H9 (cell line): Measurements from ENCODE around the gene ANHX. TPM values are rescaled to one million over a fixed set of nuclear protein-coding genes. Genes with fewer than 3 reads are reported as not detected.

Experiments used
- DNase-seq: peaks from one replicate; pipeline ENCODE4 v3.0.0-alpha.2; 2017
- H2AFZ ChIP-seq: one replicate; pipeline ENCODE4 v1.6.1; 2013; ENCODE audit warnings: mild to moderate bottlenecking, low read length, control low read depth, moderate library complexity
- H2AK5ac ChIP-seq: 2 replicates; pipeline ENCODE4 v1.6.1; 2013; ENCODE audit warnings: low read length, control low read depth, mixed read lengths; ENCODE audit not compliant: insufficient read length
- H2BK120ac ChIP-seq: one replicate; pipeline ENCODE4 v1.6.1; 2013; ENCODE audit warnings: low read depth, mild to moderate bottlenecking, low read length, control low read depth, inconsistent platforms; ENCODE audit not compliant: poor library complexity, severe bottlenecking
- H2BK12ac ChIP-seq: 2 replicates; pipeline ENCODE4 v1.6.1; 2013; ENCODE audit warnings: low read length, control low read depth, mixed read lengths, low read depth; ENCODE audit not compliant: insufficient read length
- H2BK15ac ChIP-seq: 2 replicates; pipeline ENCODE4 v1.6.1; 2013; ENCODE audit warnings: low read depth, low read length, control low read depth
- H2BK20ac ChIP-seq: one replicate; pipeline ENCODE4 v1.6.1; 2013; ENCODE audit warnings: low read depth, mild to moderate bottlenecking, low read length, control low read depth, inconsistent platforms; ENCODE audit not compliant: poor library complexity, severe bottlenecking
- H2BK5ac ChIP-seq: 2 replicates; pipeline ENCODE4 v1.6.1; 2013; ENCODE audit warnings: low read length, control low read depth, mixed read lengths; ENCODE audit not compliant: insufficient read length
- H3K14ac ChIP-seq: 2 replicates; pipeline ENCODE4 v1.6.1; 2013; ENCODE audit warnings: low read length, control low read depth; ENCODE audit not compliant: insufficient read depth
- H3K18ac ChIP-seq: 2 replicates; pipeline ENCODE4 v1.6.1; 2013; ENCODE audit warnings: low read depth, mild to moderate bottlenecking, mixed read lengths, low read length, control low read depth; ENCODE audit not compliant: insufficient read length
- H3K23ac ChIP-seq: 2 replicates; pipeline ENCODE4 v1.6.1; 2013; ENCODE audit warnings: low read length, control low read depth, mixed read lengths, low read depth; ENCODE audit not compliant: insufficient read length
- H3K23me2 ChIP-seq: 2 replicates; pipeline ENCODE4 v1.6.1; 2013; ENCODE audit warnings: low read depth, mild to moderate bottlenecking, mixed read lengths, low read length, control low read depth; ENCODE audit not compliant: insufficient read length, poor library complexity, severe bottlenecking
- H3K27ac ChIP-seq: 2 replicates; pipeline ENCODE4 v1.5.1; 2013; ENCODE audit warnings: low read length, control low read depth, mixed read lengths, low read depth; ENCODE audit not compliant: insufficient read length
- H3K27me3 ChIP-seq: 2 replicates; pipeline ENCODE4 v1.6.1; 2013; ENCODE audit warnings: low read length, control low read depth, inconsistent platforms; ENCODE audit not compliant: insufficient read depth
- H3K4ac ChIP-seq: 2 replicates; pipeline ENCODE4 v1.6.1; 2013; ENCODE audit warnings: low read depth, mild to moderate bottlenecking, control low read depth, inconsistent platforms, low read length, moderate library complexity
- H3K4me1 ChIP-seq: 2 replicates; pipeline ENCODE4 v1.6.1; 2013; ENCODE audit warnings: low read length, control low read depth, inconsistent platforms; ENCODE audit not compliant: insufficient read depth
- H3K4me2 ChIP-seq: 2 replicates; pipeline ENCODE4 v1.6.1; 2013; ENCODE audit warnings: low read length, control low read depth, mixed read lengths; ENCODE audit not compliant: insufficient read length, insufficient read depth
- H3K56ac ChIP-seq: 2 replicates; pipeline ENCODE4 v1.6.1; 2013; ENCODE audit warnings: low read depth, mild to moderate bottlenecking, mixed read lengths, low read length, control low read depth; ENCODE audit not compliant: insufficient read length
- H3K79me1 ChIP-seq: 2 replicates; pipeline ENCODE4 v1.6.1; 2013; ENCODE audit warnings: low read depth, mild to moderate bottlenecking, moderate library complexity, low read length, control low read depth, inconsistent platforms; ENCODE audit not compliant: insufficient read depth, poor library complexity, severe bottlenecking
- H3K79me2 ChIP-seq: 2 replicates; pipeline ENCODE4 v1.6.1; 2013; ENCODE audit warnings: low read length, control low read depth, inconsistent platforms; ENCODE audit not compliant: insufficient read depth
- H3K9ac ChIP-seq: 2 replicates; pipeline ENCODE4 v1.6.1; 2013; ENCODE audit warnings: low read length, control low read depth, mixed read lengths; ENCODE audit not compliant: insufficient read length; ENCODE audit errors: extremely low read depth
- H3K9me3 ChIP-seq: one replicate; pipeline ENCODE4 v1.6.1; 2013; ENCODE audit warnings: low read depth, low read length, inconsistent platforms; ENCODE audit not compliant: control insufficient read depth
- H3T11ph ChIP-seq: one replicate; pipeline ENCODE4 v1.6.1; 2013; ENCODE audit warnings: mild to moderate bottlenecking, low read length, control low read depth, inconsistent platforms
- H4K20me1 ChIP-seq: one replicate; pipeline ENCODE4 v1.6.1; 2013; ENCODE audit not compliant: control insufficient read depth, insufficient read length, insufficient read depth
- H4K5ac ChIP-seq: 2 replicates; pipeline ENCODE4 v1.6.1; 2013; ENCODE audit warnings: low read depth, mild to moderate bottlenecking, mixed read lengths, low read length, control low read depth; ENCODE audit not compliant: insufficient read length
- H4K8ac ChIP-seq: replicated peaks from 2 replicates; pipeline ENCODE4 v1.6.1; 2013; ENCODE audit warnings: low read length, control low read depth, mixed read lengths, low read depth; ENCODE audit not compliant: insufficient read length
- H4K91ac ChIP-seq: 2 replicates; pipeline ENCODE4 v1.6.1; 2013; ENCODE audit warnings: low read depth, mild to moderate bottlenecking, moderate library complexity, mixed read lengths, low read length, control low read depth; ENCODE audit not compliant: insufficient read length
- H3K27ac Mint-ChIP-seq, 3 experiments: 2 replicates in 2 of 3; 3 replicates in 1 of 3; pipeline ENCODE4 v1.8.0; 2020 to 2021; ENCODE audit warnings: mixed read lengths in 3 of 3, mild to moderate bottlenecking in 1 of 3, moderate library complexity in 1 of 3
- H3K27me3 Mint-ChIP-seq: 2 replicates; pipeline ENCODE4 v1.8.0; 2021; ENCODE audit warnings: low read depth, mild to moderate bottlenecking, moderate library complexity, mixed read lengths
- H3K36me3 Mint-ChIP-seq, 3 experiments: 2 replicates in 2 of 3; 3 replicates in 1 of 3; pipeline ENCODE4 v1.8.0; 2020 to 2021; ENCODE audit warnings: low read depth in 3 of 3, mixed read lengths in 3 of 3; ENCODE audit not compliant: insufficient read depth in 1 of 3
- H3K4me1 Mint-ChIP-seq, 2 experiments: 2 replicates each; pipeline ENCODE4 v1.8.0; 2020; ENCODE audit warnings: mixed read lengths in 2 of 2
- H3K4me3 Mint-ChIP-seq, 2 experiments: 2 replicates in 1 of 2; 3 replicates in 1 of 2; pipeline ENCODE4 v1.8.0; 2020 to 2021; ENCODE audit warnings: mild to moderate bottlenecking in 2 of 2, mixed read lengths in 2 of 2, moderate library complexity in 1 of 2
- H3K9me3 Mint-ChIP-seq, 2 experiments: 2 replicates in 1 of 2; 3 replicates in 1 of 2; pipeline ENCODE4 v1.8.0; 2020; ENCODE audit warnings: mild to moderate bottlenecking in 2 of 2, mixed read lengths in 2 of 2, moderate library complexity in 1 of 2
- WGBS: extraction: QIAGEN DNeasy Blood & Tissue Kit; methylation state at CpG from one replicate; pipeline ENCODE4 v1.1.7; 2013; ENCODE audit warnings: missing lambda C conversion rate, low lambda C conversion rate, mixed read lengths; ENCODE audit not compliant: insufficient read length; ENCODE audit errors: extremely low coverage; 5-methylcytosine and 5-hydroxymethylcytosine counted together
- total RNA-seq: library from RNA; stranded (reverse); gene quantifications from 2 replicates; pipeline ENCODE4 v1.2.1, GENCODE V29; 2021
- TF ChIP-seq, protein P1 (sequence below): fragments of 200-600 bp; sonication (generic); conservative IDR thresholded peaks from 3 replicates; pipeline ENCODE4 v1.8.0; 2021; ENCODE audit warnings: antibody characterized with exemption, mild to moderate bottlenecking

The ANHX gene
- total RNA-seq, 1 experiment from 2014 or later, result not detected

- H3K56ac ChIP-seq, result no peak overlapping the region
- no peak overlapping the region for H3K4ac ChIP-seq
- H3K14ac ChIP-seq, result no peak overlapping the region
- no peak overlapping the region for H3T11ph ChIP-seq
- Mint-ChIP-seq H3K27me3 (peaks cover 6% of the 10 kb centered on the region), H3K9me3 (peaks cover 91 to 94% of the 10 kb centered on the region in 2 experiments), H3K4me1 (no peaks in the 10 kb centered on the region), H3K27ac (no peak overlapping the region), H3K4me3 (no peak overlapping the region), H3K36me3 (peaks cover 15 to 33% (median 26%) of the 10 kb centered on the region in 3 experiments; a peak in 6 of 7 replicates)
- no peak overlapping the region for H2AK5ac ChIP-seq
- no peak overlapping the region for H3K23ac ChIP-seq
- no peak overlapping the region for H3K9ac ChIP-seq
- no peaks in the 10 kb centered on the region for H3K23me2 ChIP-seq
- H3K18ac ChIP-seq, result no peak overlapping the region
- no peaks in the 10 kb centered on the region for H3K27me3 ChIP-seq
- H2BK5ac ChIP-seq, result no peak overlapping the region
- H3K9me3 ChIP-seq, result peaks cover 86% of the 10 kb centered on the region
- H4K20me1 ChIP-seq, result no peaks in the 10 kb centered on the region
- DNase-seq, result no peak
- H2BK20ac ChIP-seq, result no peak overlapping the region
- no peak overlapping the region for H4K91ac ChIP-seq
- no peak overlapping the region for H4K5ac ChIP-seq
- H2BK12ac ChIP-seq, result no peak overlapping the region
- H3K79me2 ChIP-seq, result no peaks in the 10 kb centered on the region
- no peaks in the 10 kb centered on the region for H3K4me1 ChIP-seq
- no peak overlapping the region for H3K27ac ChIP-seq
- no CpG with 5 or more reads among the region's 3 CpGs for WGBS
- H2AFZ ChIP-seq, result no peak overlapping the region
- TF ChIP-seq, protein P1, sequence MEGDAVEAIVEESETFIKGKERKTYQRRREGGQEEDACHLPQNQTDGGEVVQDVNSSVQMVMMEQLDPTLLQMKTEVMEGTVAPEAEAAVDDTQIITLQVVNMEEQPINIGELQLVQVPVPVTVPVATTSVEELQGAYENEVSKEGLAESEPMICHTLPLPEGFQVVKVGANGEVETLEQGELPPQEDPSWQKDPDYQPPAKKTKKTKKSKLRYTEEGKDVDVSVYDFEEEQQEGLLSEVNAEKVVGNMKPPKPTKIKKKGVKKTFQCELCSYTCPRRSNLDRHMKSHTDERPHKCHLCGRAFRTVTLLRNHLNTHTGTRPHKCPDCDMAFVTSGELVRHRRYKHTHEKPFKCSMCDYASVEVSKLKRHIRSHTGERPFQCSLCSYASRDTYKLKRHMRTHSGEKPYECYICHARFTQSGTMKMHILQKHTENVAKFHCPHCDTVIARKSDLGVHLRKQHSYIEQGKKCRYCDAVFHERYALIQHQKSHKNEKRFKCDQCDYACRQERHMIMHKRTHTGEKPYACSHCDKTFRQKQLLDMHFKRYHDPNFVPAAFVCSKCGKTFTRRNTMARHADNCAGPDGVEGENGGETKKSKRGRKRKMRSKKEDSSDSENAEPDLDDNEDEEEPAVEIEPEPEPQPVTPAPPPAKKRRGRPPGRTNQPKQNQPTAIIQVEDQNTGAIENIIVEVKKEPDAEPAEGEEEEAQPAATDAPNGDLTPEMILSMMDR, result no peak
- H3K4me2 ChIP-seq, result no peak overlapping the region
- no peak overlapping the region for H2BK120ac ChIP-seq
- H4K8ac ChIP-seq, result no peak overlapping the region
- H2BK15ac ChIP-seq, result no peak overlapping the region
- no peaks in the 10 kb centered on the region for H3K79me1 ChIP-seq
Measured at GRCh38 chr12:133217219-133217618, 18.5 kb downstream of the ANHX start.
